AG09319 (cell line): ENCODE results near the gene NELFCD.
A peak's percentile ranks its signal among the peaks of the same experiment; 100 is the strongest.

Experiments used
- DNase-seq: peaks from one replicate; pipeline ENCODE4 v3.0.0-alpha.2; 2010; ENCODE audit warnings: low read depth; ENCODE audit errors: extremely low read depth
- CTCF ChIP-seq: IDR thresholded peaks from 2 replicates; pipeline ENCODE4 v1.5.1; 2011; ENCODE audit warnings: low read depth, mild to moderate bottlenecking, inconsistent platforms, low read length, moderate library complexity

NELFCD gene

GRCh38 chr20:59032023-59032712 lies 51.1 kb downstream of the NELFCD start, which contains the start of gene ATP5F1E:
TSS of gene ATP5F1E (minus strand) at chr20:59032335. CDS start at chr20:59032251, 84 bp downstream.
- no peak for TF ChIP-seq CTCF
- DNase-seq, result peak; percentile 85

GRCh38 chr20:59032713-59033059 lies 51.6 kb downstream of the NELFCD start:
- no peak for DNase-seq
- peak; percentile 0 for TF ChIP-seq CTCF

DNA sequence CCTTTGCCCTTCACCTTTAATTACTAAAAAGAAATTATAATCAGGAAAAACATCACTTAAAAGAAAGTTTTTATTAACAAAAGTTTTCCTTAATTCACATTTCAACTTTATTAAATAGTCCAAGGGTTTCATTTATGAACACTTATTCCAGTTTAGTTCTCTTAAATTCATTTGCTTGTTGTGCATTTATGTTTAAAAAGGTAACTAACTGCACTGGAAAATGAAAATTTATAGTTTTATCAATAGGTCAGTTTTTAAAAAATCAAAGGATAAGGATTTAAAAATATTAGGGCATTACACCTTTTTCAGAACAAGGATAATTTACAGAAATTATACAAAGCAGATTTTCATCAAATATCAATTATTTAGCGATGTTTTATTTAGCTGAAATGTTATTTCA lies 52.0 kb downstream of the NELFCD start:
- no peak for DNase-seq
- TF ChIP-seq CTCF, result no peak

DNA sequence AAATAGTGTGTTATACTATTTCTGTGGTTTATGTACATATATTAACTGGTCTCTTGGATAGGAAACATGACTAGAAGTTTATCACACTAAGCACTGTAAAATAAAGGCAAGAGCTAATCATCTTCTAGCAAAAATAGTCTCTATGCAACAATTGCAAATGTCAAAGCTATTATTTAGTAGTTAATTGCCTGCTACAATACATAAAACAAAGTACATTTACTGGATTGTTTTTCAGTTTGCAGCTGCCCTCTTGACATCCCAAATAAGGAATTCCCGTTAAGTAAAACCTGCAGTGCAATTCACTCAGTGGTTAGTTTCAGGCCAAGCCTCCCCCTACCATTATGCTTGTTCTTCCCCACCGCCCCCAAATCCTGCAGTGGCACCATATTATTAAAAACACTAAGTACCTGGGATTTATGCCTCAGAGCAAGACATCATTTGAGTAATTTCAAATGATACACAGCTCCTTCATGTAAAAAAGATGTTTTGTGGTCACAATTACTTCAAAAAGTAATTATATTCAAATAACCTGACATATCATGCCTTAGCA lies 52.6 kb downstream of the NELFCD start:
- DNase-seq, result no peak
- TF ChIP-seq CTCF, result no peak

- no peak for TF ChIP-seq CTCF
- DNase-seq, result no peak
Observed at GRCh38 chr20:59035381-59035780, 54.3 kb downstream of the NELFCD start.

- DNase-seq, result no peak
- no peak for TF ChIP-seq CTCF
Observed at GRCh38 chr20:59037386-59037785, 56.3 kb downstream of the NELFCD start.

DNA sequence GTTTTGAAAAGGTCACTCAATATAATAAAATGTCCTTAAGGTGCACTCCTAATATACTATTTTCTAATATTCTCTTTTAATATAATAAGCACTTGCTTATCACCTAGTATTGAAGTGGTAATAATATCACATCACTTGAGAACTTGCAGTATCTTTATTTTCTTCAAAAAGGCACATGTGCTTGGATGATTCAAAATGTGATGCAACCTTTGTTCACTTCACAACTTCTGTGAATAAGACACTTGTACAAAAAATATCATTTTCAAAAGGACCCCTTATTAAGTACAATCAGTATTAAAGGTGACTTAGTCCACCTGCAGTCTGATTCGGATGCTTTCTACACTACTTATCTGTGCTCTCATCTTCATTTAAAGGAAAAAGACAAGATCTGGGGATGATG lies 58.2 kb downstream of the NELFCD start:
- TF ChIP-seq CTCF, result no peak
- no peak for DNase-seq
